Measurements from ENCODE around the gene SLC43A1. TPM values are rescaled to one million over a fixed set of nuclear protein-coding genes. Genes with fewer than 3 reads are reported as not detected.
"Not testable (repeated sequence)": the region's sequence is repeated elsewhere in the genome, so short reads cannot be mapped to it uniquely, and the experiment has no call there.

SLC43A1 gene
- total RNA-seq, 2 experiments from 2014 or later = 29.9 to 31.7 TPM

- POLR2A ChIA-PET = interaction anchor here (1.2 to 1.5 kb wide), 2 partner anchors 9 to 70 kb away, joined by 3 read pairs; no protein-coding TSS in a partner anchor
- no peaks in the 10 kb centered on the region for H3K36me3 Mint-ChIP-seq (ENCODE audit: low read depth)
- no peak overlapping the region for H3K27ac Mint-ChIP-seq
- peaks cover 50% of the 10 kb centered on the region for H3K27me3 Mint-ChIP-seq
- CTCF ChIA-PET = interaction anchor here (0.7 to 7.7 kb wide), 9 partner anchors 17 to 183 kb away, joined by 3 to 102 read pairs (median 4); partner anchors contain the start of gene TIMM10
- H3K4me1 Mint-ChIP-seq = peaks cover 32% of the 10 kb centered on the region
- H3K9me3 Mint-ChIP-seq = no peaks in the 10 kb centered on the region
- DNase-seq = no peak
- H3K4me3 Mint-ChIP-seq = no peak overlapping the region
Measured at GRCh38 chr11:57460758-57461749, 54.4 kb downstream of the SLC43A1 start.

DNA sequence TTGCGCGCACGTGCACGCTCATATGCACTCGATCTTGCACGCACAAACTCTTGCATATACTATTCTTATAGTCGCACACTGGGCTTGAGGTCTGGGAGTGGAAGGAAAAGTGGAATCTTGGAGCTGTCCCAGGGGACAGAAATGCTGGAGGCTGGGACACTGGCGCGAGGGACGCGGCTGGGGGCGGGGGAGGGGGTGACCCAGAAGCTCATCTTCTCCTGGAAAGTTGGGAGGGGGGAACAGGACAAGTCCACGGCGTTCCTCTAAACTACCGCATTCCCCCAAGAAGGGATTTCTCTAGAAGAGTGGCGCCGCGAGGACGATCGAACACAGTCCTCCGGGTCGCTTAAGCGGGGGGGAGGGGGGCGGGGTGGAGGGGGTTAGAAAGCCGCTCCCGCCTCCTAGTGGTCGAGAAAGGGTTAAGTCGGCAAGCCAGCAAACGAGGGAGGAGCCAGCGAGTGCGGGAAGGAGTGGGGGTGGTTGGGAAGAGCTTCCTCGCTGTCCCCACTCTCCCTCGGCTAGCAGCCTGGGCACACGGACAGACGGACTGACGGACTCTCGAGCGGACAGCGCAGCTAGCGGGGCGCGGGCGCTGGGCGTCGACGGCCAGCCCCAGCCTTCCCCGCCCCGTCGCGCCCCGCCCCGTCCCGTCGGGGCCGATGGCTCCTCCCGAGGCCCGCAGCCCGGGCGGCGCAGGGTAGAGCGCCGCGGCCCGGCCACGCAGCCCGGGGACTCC lies 55.3 kb downstream of the SLC43A1 start, which contains the start of gene RTN4RL2:
Gene RTN4RL2, plus strand, starts transcription at position 507 of the 736 bp plus-strand sequence. CDS start 338 bp downstream, outside the sequence.
- peaks cover 50% of the 10 kb centered on the region for H3K27me3 Mint-ChIP-seq

DNA sequence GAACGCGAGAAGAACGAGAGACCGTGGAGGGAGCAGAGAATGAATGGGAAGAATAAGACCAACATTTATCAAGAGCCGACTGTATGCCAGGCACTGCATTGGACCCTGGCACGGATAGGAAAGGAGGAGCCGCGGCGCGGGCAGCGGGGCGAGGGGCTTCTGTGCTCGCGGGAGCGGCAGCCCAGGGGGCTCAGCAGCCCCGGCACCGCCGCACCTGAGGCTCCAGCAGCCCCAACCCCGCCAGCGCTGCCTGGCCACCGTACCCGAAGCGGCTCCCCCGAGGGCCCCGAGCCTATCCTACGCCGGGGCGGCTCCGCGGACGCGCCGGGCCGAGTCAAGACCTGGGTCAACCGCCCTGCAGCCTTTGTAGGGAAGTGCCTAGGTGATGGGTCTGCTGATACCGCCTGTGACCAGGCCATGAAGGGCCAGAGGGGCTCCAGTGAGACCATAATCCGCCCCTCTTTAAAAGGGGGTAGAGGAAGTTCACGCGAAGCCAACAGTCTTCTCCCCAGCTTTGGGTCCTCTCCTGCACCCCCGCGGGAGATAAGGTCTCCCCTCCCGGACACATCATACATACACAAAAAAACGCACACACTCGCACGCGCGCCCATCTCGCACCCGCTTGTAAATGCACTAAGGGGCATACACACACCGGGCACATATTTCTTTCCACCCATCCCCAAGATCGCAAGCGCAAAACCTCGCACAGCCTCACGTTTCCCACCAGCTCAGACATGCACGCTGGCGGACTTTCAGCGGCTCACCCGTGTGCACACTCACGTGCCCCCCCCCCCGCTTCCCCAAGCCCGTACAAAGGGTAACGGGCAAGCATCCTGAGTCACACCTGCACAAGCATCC lies 56.1 kb downstream of the SLC43A1 start:
- Mint-ChIP-seq H3K4me1 (peaks cover 32% of the 10 kb centered on the region), H3K4me3 (peak overlapping the region; percentile 72), H3K27ac (no peak overlapping the region), H3K36me3 (ENCODE audit: low read depth) (no peaks in the 10 kb centered on the region), H3K9me3 (no peaks in the 10 kb centered on the region), H3K27me3 (peaks cover 51% of the 10 kb centered on the region)
- CTCF ChIA-PET = interaction anchor here (0.7 to 7.7 kb wide), 34 partner anchors 12 to 669 kb away, joined by 3 to 102 read pairs (median 5); partner anchors contain the start of genes SLC43A1, SLC43A3 and TIMM10
- DNase-seq = no peak
- POLR2A ChIA-PET = interaction anchor here (0.9 to 1.5 kb wide), 3 partner anchors 15 to 72 kb away, joined by 3 to 5 read pairs (median 4); no protein-coding TSS in a partner anchor

More for the DNA sequence above, 55.3 kb downstream of the SLC43A1 start, which contains the start of gene RTN4RL2:
- POLR2A ChIA-PET = interaction anchor here (0.9 to 1.5 kb wide), 4 partner anchors 10 to 71 kb away, joined by 3 to 5 read pairs (median 4); no protein-coding TSS in a partner anchor
- peaks cover 32% of the 10 kb centered on the region for H3K4me1 Mint-ChIP-seq
- peak within 1 kb of the TSS; percentile 72 for H3K4me3 Mint-ChIP-seq
- H3K36me3 Mint-ChIP-seq (ENCODE audit: low read depth) = no peaks in the 10 kb centered on the region
- no peak within 1 kb of the TSS for H3K27ac Mint-ChIP-seq
- no peaks in the 10 kb centered on the region for H3K9me3 Mint-ChIP-seq
- DNase-seq = peak; percentile 57
- CTCF ChIA-PET = interaction anchor here (0.7 to 7.7 kb wide), 16 partner anchors 14 to 670 kb away, joined by 3 to 102 read pairs (median 4); partner anchors contain the start of gene TIMM10

DNA sequence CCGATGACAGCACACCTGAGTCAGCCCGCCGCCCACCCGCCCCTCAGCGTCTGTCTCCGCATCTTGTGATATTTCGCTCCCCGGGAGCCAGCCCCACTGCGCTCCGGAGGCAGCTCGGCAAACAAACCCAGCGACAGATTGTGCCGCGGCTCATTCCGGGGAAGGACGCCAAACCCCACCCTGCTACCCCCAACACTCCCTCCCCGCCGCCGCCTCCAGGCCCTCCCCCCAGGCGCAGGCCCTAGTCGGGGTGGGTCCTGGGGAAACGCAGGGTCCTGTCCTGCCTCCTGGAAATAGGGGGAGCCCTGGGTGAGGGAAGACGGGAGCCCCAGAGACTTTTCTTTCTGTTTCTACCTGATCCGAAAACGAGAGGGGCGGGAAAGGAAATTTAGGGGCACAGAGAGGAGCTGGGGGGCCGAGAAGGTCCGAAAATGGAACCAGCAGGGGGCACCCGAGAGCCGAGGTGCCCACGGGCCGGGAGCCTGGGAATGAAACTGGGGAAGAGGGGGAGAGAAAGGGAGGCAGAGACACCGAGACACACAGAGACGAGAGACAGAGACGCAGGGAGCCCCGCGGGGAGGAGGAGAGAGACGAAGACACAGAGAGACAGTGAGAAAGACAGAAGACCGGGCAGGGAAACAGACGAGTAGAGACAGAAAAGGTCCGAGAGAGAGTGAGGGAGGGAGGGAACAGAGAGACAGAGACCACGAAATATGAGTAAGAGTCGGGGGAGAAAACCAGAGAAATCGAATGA lies 56.9 kb downstream of the SLC43A1 start:
- H3K4me1 Mint-ChIP-seq = peaks cover 32% of the 10 kb centered on the region
- no peak overlapping the region for H3K27ac Mint-ChIP-seq
- ChIA-PET POLR2A (interaction anchor here (0.6 to 0.8 kb wide), 3 partner anchors 31 to 71 kb away, joined by 3 to 5 read pairs (median 3); no protein-coding TSS in a partner anchor), CTCF (interaction anchor here (0.6 to 7.7 kb wide), 38 partner anchors 11 to 256 kb away, joined by 3 to 102 read pairs (median 8); partner anchors contain the start of genes SLC43A1, SLC43A3, SSRP1 and TIMM10)
- peak overlapping the region; percentile 70 for H3K4me3 Mint-ChIP-seq
- no peak for DNase-seq
- H3K36me3 Mint-ChIP-seq (ENCODE audit: low read depth) = no peaks in the 10 kb centered on the region
- H3K27me3 Mint-ChIP-seq = peaks cover 49% of the 10 kb centered on the region
- no peaks in the 10 kb centered on the region for H3K9me3 Mint-ChIP-seq

DNA sequence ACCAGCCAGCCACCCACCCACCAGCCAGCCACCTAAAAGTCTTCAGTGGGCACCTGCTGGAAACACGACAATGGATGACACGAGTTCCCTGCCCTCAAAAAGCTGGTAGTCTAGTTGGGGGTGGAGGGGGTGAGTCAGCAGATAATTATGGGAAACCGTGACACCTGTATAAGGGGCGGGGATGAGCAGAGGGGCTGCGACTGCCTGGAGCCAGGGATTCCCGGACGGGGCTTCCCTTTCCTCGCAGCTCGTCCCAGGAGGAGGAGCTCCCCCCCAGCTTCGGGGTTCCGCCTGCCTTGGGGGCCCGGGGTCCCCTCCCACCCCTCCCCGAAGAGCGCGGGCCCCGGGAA lies 57.5 kb downstream of the SLC43A1 start:
- no peak overlapping the region for H3K27ac Mint-ChIP-seq
- H3K4me3 Mint-ChIP-seq = peak overlapping the region; percentile 8
- CTCF ChIA-PET = interaction anchor here (0.6 to 7.7 kb wide), 44 partner anchors 10 to 256 kb away, joined by 3 to 102 read pairs (median 6); partner anchors contain the start of genes SLC43A1, SLC43A3, SSRP1 and TIMM10
- H3K9me3 Mint-ChIP-seq = no peaks in the 10 kb centered on the region
- peaks cover 32% of the 10 kb centered on the region for H3K4me1 Mint-ChIP-seq
- no peak for DNase-seq
- no peaks in the 10 kb centered on the region for H3K36me3 Mint-ChIP-seq (ENCODE audit: low read depth)
- peaks cover 50% of the 10 kb centered on the region for H3K27me3 Mint-ChIP-seq
- POLR2A ChIA-PET = interaction anchor here (0.6 to 0.8 kb wide), 3 partner anchors 30 to 71 kb away, joined by 3 to 5 read pairs (median 3); no protein-coding TSS in a partner anchor

- peak overlapping the region; percentile 34 for H3K4me3 Mint-ChIP-seq
- peaks cover 46% of the 10 kb centered on the region for H3K27me3 Mint-ChIP-seq
- ChIA-PET CTCF (interaction anchor here (0.6 to 7.7 kb wide), 41 partner anchors 10 to 257 kb away, joined by 3 to 102 read pairs (median 7); partner anchors contain the start of genes SLC43A1, SLC43A3, SSRP1 and TIMM10), POLR2A (interaction anchor here (0.6 to 1.2 kb wide), 4 partner anchors 30 to 72 kb away, joined by 3 to 5 read pairs (median 4); no protein-coding TSS in a partner anchor)
- peaks cover 32% of the 10 kb centered on the region for H3K4me1 Mint-ChIP-seq
- DNase-seq = no peak
- no peaks in the 10 kb centered on the region for H3K36me3 Mint-ChIP-seq (ENCODE audit: low read depth)
- no peaks in the 10 kb centered on the region for H3K9me3 Mint-ChIP-seq
- no peak overlapping the region for H3K27ac Mint-ChIP-seq
Measured at GRCh38 chr11:57457643-57458023, 57.9 kb downstream of the SLC43A1 start.

DNA sequence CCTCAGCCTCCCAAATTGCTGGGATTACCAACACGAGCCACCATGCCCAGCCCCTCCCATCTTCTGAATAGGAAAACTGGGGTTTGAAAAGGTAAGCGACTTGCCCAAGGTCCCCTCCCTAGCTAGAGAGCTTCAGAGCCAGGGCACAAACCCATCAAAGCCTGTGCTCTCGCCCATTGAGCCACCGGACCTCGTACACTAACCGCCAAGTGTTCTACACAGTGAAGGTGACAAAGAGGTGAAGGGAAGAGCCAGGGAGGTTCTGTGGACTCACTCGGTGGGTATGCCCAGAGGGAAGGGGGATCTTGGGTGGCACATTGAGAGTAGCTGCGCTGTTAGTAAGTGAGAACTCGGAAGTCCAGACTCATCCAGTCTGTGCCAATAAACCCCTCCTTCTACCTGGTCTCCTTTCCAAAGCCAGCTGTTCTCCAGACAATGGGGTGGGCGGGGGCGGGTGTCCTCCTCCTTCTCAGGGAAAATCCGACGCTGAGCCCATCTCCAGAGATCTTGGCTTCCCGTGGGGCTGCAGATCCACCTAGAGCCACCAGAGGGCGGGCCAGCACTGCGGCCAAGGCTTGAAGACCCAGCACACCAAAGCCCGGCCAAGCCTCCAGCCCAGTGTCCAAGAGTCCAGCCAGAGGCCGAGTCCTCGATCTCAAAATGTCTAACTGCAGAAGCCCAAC lies 58.4 kb downstream of the SLC43A1 start:
- peak overlapping the region; percentile 34 for H3K4me3 Mint-ChIP-seq
- ChIA-PET POLR2A (interaction anchor here (1.2 kb wide), 1 partner anchor 29 kb away, joined by 4 read pairs; no protein-coding TSS in a partner anchor), CTCF (interaction anchor here (0.7 to 7.7 kb wide), 42 partner anchors 9 to 200 kb away, joined by 3 to 102 read pairs (median 6); partner anchors contain the start of genes P2RX3, SLC43A1, SLC43A3 and SSRP1)
- H3K4me1 Mint-ChIP-seq = peaks cover 32% of the 10 kb centered on the region
- peak; percentile 75 for DNase-seq
- no peak overlapping the region for H3K27ac Mint-ChIP-seq
- peaks cover 42% of the 10 kb centered on the region for H3K27me3 Mint-ChIP-seq
- H3K9me3 Mint-ChIP-seq = no peaks in the 10 kb centered on the region
- H3K36me3 Mint-ChIP-seq (ENCODE audit: low read depth) = no peaks in the 10 kb centered on the region

DNA sequence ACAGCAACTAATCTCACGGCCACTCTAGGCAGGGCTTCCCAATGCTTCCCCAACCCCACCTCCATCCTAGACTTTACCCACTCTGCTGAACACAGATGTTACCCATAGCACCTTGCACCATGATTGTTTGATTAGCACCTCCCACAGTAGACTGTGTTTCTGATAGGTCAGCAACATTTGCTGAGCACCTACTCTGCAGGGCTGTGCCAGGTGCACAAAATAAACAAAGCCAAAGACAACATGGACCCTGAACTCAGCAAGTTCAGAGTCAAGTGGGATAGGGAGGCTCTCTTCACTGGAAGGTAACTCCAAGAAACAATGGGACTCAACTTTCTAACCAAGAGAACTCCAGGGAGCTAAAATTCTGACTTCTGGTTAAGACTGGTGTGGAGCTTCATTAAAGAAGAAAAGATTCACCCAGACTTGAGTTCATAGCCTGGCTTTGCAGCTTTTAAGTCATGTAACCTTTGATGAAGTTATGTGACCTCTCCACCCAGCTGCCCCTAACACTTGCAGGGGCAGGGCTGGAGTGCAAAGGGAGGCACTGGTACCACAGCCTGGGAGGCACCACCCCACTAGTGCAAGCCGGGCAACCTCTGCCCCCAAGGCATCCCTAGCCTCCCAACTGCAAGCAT lies 61.8 kb downstream of the SLC43A1 start:
- POLR2A ChIA-PET = no interaction called here

GRCh38 chr11:57446055-57446454 lies 69.4 kb downstream of the SLC43A1 start:
- ChIA-PET CTCF (interaction anchor here (1.4 to 4.3 kb wide), 3 partner anchors 9 to 47 kb away, joined by 4 to 24 read pairs (median 7); no protein-coding TSS in a partner anchor), POLR2A (no interaction called here)
- no peak for DNase-seq
- Mint-ChIP-seq H3K4me3 (no peak overlapping the region), H3K9me3 (no peaks in the 10 kb centered on the region), H3K36me3 (ENCODE audit: low read depth) (no peaks in the 10 kb centered on the region), H3K27me3 (peaks cover 19% of the 10 kb centered on the region), H3K4me1 (no peaks in the 10 kb centered on the region), H3K27ac (no peak overlapping the region)

More for the DNA sequence above, 61.8 kb downstream of the SLC43A1 start:
- H3K27me3 Mint-ChIP-seq = peaks cover 25% of the 10 kb centered on the region
- peaks cover 12% of the 10 kb centered on the region for H3K4me1 Mint-ChIP-seq
- H3K9me3 Mint-ChIP-seq = no peaks in the 10 kb centered on the region
- CTCF ChIA-PET = interaction anchor here (1.8 to 7.7 kb wide), 2 partner anchors 40 to 74 kb away, joined by 4 to 102 read pairs; partner anchors contain the start of gene TIMM10
- no peak overlapping the region for H3K27ac Mint-ChIP-seq
- no peak for DNase-seq
- no peak overlapping the region for H3K4me3 Mint-ChIP-seq
- H3K36me3 Mint-ChIP-seq (ENCODE audit: low read depth) = no peaks in the 10 kb centered on the region

GRCh38 chr11:57445122-57445394 lies 70.4 kb downstream of the SLC43A1 start:
- CTCF ChIA-PET = interaction anchor here (2.7 kb wide), 1 partner anchor 12 kb away, joined by 20 read pairs; no protein-coding TSS in a partner anchor
- not testable (repeated sequence) for H3K36me3 Mint-ChIP-seq (ENCODE audit: low read depth); H3K4me3 Mint-ChIP-seq

More at GRCh38 chr11:57445122-57445394, 70.4 kb downstream of the SLC43A1 start:
- H3K27ac Mint-ChIP-seq, H3K9me3 Mint-ChIP-seq, DNase-seq, H3K4me1 Mint-ChIP-seq, POLR2A ChIA-PET: not testable (repeated sequence)
- H3K27me3 Mint-ChIP-seq = peaks cover 16% of the 10 kb centered on the region
